Tibial nerve (tissue), 4 donors: ENCODE measurements around the gene SLC12A8. TPM values are rescaled to one million over a fixed set of nuclear protein-coding genes. Genes with fewer than 3 reads are reported as not detected.
A peak's percentile ranks its signal among the peaks of the same experiment; 100 is the strongest.

Experiments used
- DNase-seq, 2 donors: peaks; one replicate each; pipeline ENCODE4 v3.0.0-alpha.2; 2019; ENCODE audit warnings: low spot score in 2 of 2
- H3K27ac ChIP-seq, 4 donors: fragments of 200-600 bp; sonication (generic) in 3 of 4; one replicate each; pipeline ENCODE4 v1.5.1; 2017 to 2019; ENCODE audit warnings: mild to moderate bottlenecking in 1 of 4
- H3K27me3 ChIP-seq, 2 donors: fragments of 200-600 bp; sonication (generic) in 1 of 2; one replicate each; pipeline versions ENCODE4 v1.5.1 to v1.6.0; 2017 to 2019
- H3K36me3 ChIP-seq, 3 donors: fragments of 200-600 bp; sonication (generic); one replicate each; pipeline ENCODE4 v1.5.1; 2018 to 2019
- H3K4me1 ChIP-seq, 4 donors: fragments of 200-600 bp; sonication (generic) in 3 of 4; one replicate each; pipeline ENCODE4 v1.5.1; 2017 to 2019
- H3K4me3 ChIP-seq, 4 donors: fragments of 200-600 bp; sonication (generic) in 3 of 4; one replicate each; pipeline ENCODE4 v1.5.1; 2017 to 2019; ENCODE audit warnings: mild to moderate bottlenecking in 1 of 4, moderate library complexity in 1 of 4
- H3K9me3 ChIP-seq, 4 donors: fragments of 200-600 bp; sonication (generic) in 3 of 4; one replicate each; pipeline ENCODE4 v1.5.1; 2017 to 2019
- EP300 ChIP-seq, 2 donors: sonication (generic); formaldehyde crosslinking; IDR thresholded peaks; one replicate each; pipeline ENCODE4 v1.6.1; 2017; ENCODE audit warnings: antibody characterized with exemption in 2 of 2, mild to moderate bottlenecking in 1 of 2
- POLR2A ChIP-seq, 2 donors: fragments of 450-650 bp; IDR thresholded peaks; one replicate each; pipeline ENCODE4 v1.6.1; 2017; ENCODE audit warnings: antibody characterized with exemption in 2 of 2, mild to moderate bottlenecking in 2 of 2, moderate library complexity in 2 of 2
- WGBS, 2 donors: methylation state at CpG; one replicate each; pipeline ENCODE4 v1.1.5; 2018; 5-methylcytosine and 5-hydroxymethylcytosine counted together
- total RNA-seq, 4 donors: library from RNA; depleted of rRNA; stranded (reverse); fragments of >200 nt; gene quantifications; one replicate each; pipeline ENCODE4 v1.1.0, GENCODE V29; 2016
- TF ChIP-seq, protein P1 (sequence below), 5 experiments: fragments of 200-600 bp in 3 of 5; fragments of 450-650 bp in 2 of 5; sonication (generic) in 3 of 5; IDR thresholded peaks; one replicate each; pipeline ENCODE4 v1.5.1; 2016 to 2019; ENCODE audit warnings: antibody characterized with exemption in 5 of 5, mild to moderate bottlenecking in 3 of 5, moderate library complexity in 2 of 5

SLC12A8 gene
- total RNA-seq, 4 donors from 2014 or later = 0.42 to 1.5 (median 0.84) TPM

DNA sequence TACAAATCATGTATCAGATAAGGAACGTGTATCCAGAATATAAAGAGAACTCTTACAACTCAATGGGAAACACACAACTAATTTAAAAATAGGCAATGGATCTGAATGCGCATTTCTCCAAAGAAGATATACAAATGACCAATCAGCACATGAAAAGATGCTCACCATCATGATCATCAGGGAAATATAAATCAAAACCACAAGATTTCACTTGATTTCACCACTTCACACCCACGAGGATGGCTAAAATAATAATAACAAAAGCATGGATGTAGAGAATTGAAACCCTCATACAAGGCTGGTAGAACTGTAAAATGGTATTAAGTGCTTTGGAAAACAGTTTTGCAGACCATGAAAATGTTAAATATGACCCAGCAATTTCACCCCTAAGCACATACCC is 26.7 kb upstream of the SLC12A8 start:
- H3K4me3 ChIP-seq = no peak overlapping the region
- H3K4me1 ChIP-seq = no peaks in the 10 kb centered on the region
- no peak for DNase-seq
- no peak overlapping the region for H3K27ac ChIP-seq
- 82 to 88% methylated on average over 3 of the region's 3 CpGs for WGBS, 2 donors
- TF ChIP-seq POLR2A (IDR thresholded peaks at IDR 0.05) (no peak), EP300 (IDR thresholded peaks at IDR 0.05) (no peak)
- TF ChIP-seq, protein P1, sequence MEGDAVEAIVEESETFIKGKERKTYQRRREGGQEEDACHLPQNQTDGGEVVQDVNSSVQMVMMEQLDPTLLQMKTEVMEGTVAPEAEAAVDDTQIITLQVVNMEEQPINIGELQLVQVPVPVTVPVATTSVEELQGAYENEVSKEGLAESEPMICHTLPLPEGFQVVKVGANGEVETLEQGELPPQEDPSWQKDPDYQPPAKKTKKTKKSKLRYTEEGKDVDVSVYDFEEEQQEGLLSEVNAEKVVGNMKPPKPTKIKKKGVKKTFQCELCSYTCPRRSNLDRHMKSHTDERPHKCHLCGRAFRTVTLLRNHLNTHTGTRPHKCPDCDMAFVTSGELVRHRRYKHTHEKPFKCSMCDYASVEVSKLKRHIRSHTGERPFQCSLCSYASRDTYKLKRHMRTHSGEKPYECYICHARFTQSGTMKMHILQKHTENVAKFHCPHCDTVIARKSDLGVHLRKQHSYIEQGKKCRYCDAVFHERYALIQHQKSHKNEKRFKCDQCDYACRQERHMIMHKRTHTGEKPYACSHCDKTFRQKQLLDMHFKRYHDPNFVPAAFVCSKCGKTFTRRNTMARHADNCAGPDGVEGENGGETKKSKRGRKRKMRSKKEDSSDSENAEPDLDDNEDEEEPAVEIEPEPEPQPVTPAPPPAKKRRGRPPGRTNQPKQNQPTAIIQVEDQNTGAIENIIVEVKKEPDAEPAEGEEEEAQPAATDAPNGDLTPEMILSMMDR (IDR thresholded peaks at IDR 0.05) = no peak
- no peaks in the 10 kb centered on the region for H3K27me3 ChIP-seq
- H3K36me3 ChIP-seq = peaks cover 0 to 17% (median 0%) of the 10 kb centered on the region in 3 donors
- no peaks in the 10 kb centered on the region for H3K9me3 ChIP-seq

- no peaks in the 10 kb centered on the region for H3K27me3 ChIP-seq
- no peak overlapping the region for H3K27ac ChIP-seq
- peaks cover 0 to 18% (median 0%) of the 10 kb centered on the region in 3 donors for H3K36me3 ChIP-seq
- TF ChIP-seq EP300 (IDR thresholded peaks at IDR 0.05) (no peak), POLR2A (IDR thresholded peaks at IDR 0.05) (no peak)
- TF ChIP-seq, protein P1 (IDR thresholded peaks at IDR 0.05) = no peak
- no peaks in the 10 kb centered on the region for H3K9me3 ChIP-seq
- DNase-seq = no peak
- H3K4me1 ChIP-seq = no peaks in the 10 kb centered on the region
- no peak overlapping the region for H3K4me3 ChIP-seq
- WGBS, 2 donors = 88 to 91% methylated on average over 3 of the region's 3 CpGs
Measured at GRCh38 chr3:125238759-125239158, 26.2 kb upstream of the SLC12A8 start.

- Histone ChIP-seq H3K27me3 (no peaks in the 10 kb centered on the region), H3K27ac (peak overlapping the region in 1 of 4 donors; percentile 29)
- 44 to 61% methylated on average over 6 of the region's 6 CpGs for WGBS, 2 donors
Measured at GRCh38 chr3:125236331-125236903, 23.9 kb upstream of the SLC12A8 start.

GRCh38 chr3:125234831-125235230 is 22.3 kb upstream of the SLC12A8 start:
- Histone ChIP-seq H3K9me3 (no peaks in the 10 kb centered on the region), H3K27me3 (no peaks in the 10 kb centered on the region), H3K36me3 (peaks cover 0 to 33% (median 0%) of the 10 kb centered on the region in 3 donors), H3K4me1 (no peaks in the 10 kb centered on the region), H3K4me3 (no peak overlapping the region), H3K27ac (no peak overlapping the region)
- TF ChIP-seq EP300 (IDR thresholded peaks at IDR 0.05) (no peak), POLR2A (IDR thresholded peaks at IDR 0.05) (no peak)
- TF ChIP-seq, protein P1 (IDR thresholded peaks at IDR 0.05) = no peak
- DNase-seq = no peak
- WGBS, 2 donors = 93 to 100% methylated on average over 1 of the region's 1 CpG

More at GRCh38 chr3:125236331-125236903, 23.9 kb upstream of the SLC12A8 start:
- no peak for DNase-seq
- no peaks in the 10 kb centered on the region for H3K4me1 ChIP-seq
- no peak overlapping the region for H3K4me3 ChIP-seq
- no peaks in the 10 kb centered on the region for H3K9me3 ChIP-seq
- TF ChIP-seq EP300 (IDR thresholded peaks at IDR 0.05) (no peak), POLR2A (IDR thresholded peaks at IDR 0.05) (no peak)
- TF ChIP-seq, protein P1 (IDR thresholded peaks at IDR 0.05) = no peak
- peaks cover 0 to 39% (median 0%) of the 10 kb centered on the region in 3 donors for H3K36me3 ChIP-seq

GRCh38 chr3:125232401-125232800 is 19.9 kb upstream of the SLC12A8 start:
- no peak overlapping the region for H3K4me3 ChIP-seq
- no peak for TF ChIP-seq POLR2A (IDR thresholded peaks at IDR 0.05)
- H3K27ac ChIP-seq = no peak overlapping the region
- H3K27me3 ChIP-seq = no peaks in the 10 kb centered on the region
- H3K4me1 ChIP-seq = no peaks in the 10 kb centered on the region
- DNase-seq = no peak
- 96 to 100% methylated on average over 3 of the region's 3 CpGs for WGBS, 2 donors
- H3K9me3 ChIP-seq = no peaks in the 10 kb centered on the region
- peaks cover 0 to 23% (median 0%) of the 10 kb centered on the region in 3 donors for H3K36me3 ChIP-seq
